HEK293 (cell line): ENCODE data around the gene PDGFB.

Source experiments
- CTCF ChIA-PET: fragments of 350-600 bp; formaldehyde crosslinking; extraction: SDS; loops from one replicate; lab custom pipeline; 2021; ENCODE audit warnings: antibody characterized with exemption; lab: Yijun Ruan, JAX
- POLR2A ChIA-PET: fragments of 300-600 bp; formaldehyde crosslinking; extraction: SDS; loops from one replicate; lab custom pipeline; 2020; ENCODE audit warnings: antibody characterized with exemption, inconsistent platforms; lab: Yijun Ruan, JAX
- H3K27ac ChIP-seq: fragments of 200-500 bp; sonication (Bioruptor generic); 2 replicates; pipeline ENCODE4 v1.5.1; 2014; ENCODE audit warnings: low read depth, low read length, control low read depth, inconsistent platforms; ENCODE audit errors: extremely low read depth
- H3K36me3 ChIP-seq, 2 experiments: fragments of 200-500 bp in 1 of 2; sonication (Bioruptor generic) in 1 of 2; 1 replicate in 1 of 2; 2 replicates in 1 of 2; pipeline ENCODE4 v1.5.1; 2014 to 2017; ENCODE audit warnings: inconsistent platforms in 2 of 2, low read length in 2 of 2; ENCODE audit not compliant: control insufficient read depth in 2 of 2, insufficient read depth in 1 of 2
- H3K4me1 ChIP-seq: fragments of 200-500 bp; sonication (Bioruptor generic); 2 replicates; pipeline ENCODE4 v1.5.1; 2014; ENCODE audit warnings: mild to moderate bottlenecking, low read length, inconsistent platforms; ENCODE audit not compliant: control insufficient read depth, insufficient read depth
- H3K4me3 ChIP-seq: 2 replicates; pipeline ENCODE4 v1.5.1; 2011; ENCODE audit warnings: low read depth, mild to moderate bottlenecking, control low read depth, low read length, moderate library complexity
- H3K9me3 ChIP-seq: fragments of 200-500 bp; sonication (Bioruptor generic); 2 replicates; pipeline ENCODE4 v1.5.1; 2014; ENCODE audit warnings: low read depth, low read length, inconsistent platforms; ENCODE audit not compliant: control insufficient read depth, insufficient read depth
- BCL11B ChIP-seq: fragments of 450-650 bp; formaldehyde crosslinking; IDR thresholded peaks from 2 replicates; pipeline ENCODE4 v1.5.1; 2016; ENCODE audit warnings: low read depth, missing biosample characterization, missing genetic modification characterization
- GLIS1 ChIP-seq: fragments of 450-650 bp; formaldehyde crosslinking; IDR thresholded peaks from 2 replicates; pipeline ENCODE4 v1.5.1; 2016; ENCODE audit warnings: missing biosample characterization, missing genetic modification characterization
- INSM2 ChIP-seq: fragments of 450-650 bp; formaldehyde crosslinking; IDR thresholded peaks from 2 replicates; pipeline ENCODE4 v1.5.1; 2016; ENCODE audit warnings: missing biosample characterization, missing genetic modification characterization
- SCRT1 ChIP-seq: fragments of 450-650 bp; formaldehyde crosslinking; IDR thresholded peaks from 2 replicates; pipeline ENCODE4 v1.5.1; 2016; ENCODE audit warnings: missing biosample characterization, missing genetic modification characterization, borderline replicate concordance
- ZIC2 ChIP-seq: fragments of 450-650 bp; formaldehyde crosslinking; IDR thresholded peaks from 2 replicates; pipeline ENCODE4 v1.5.1; 2016; ENCODE audit warnings: missing biosample characterization, missing genetic modification characterization
- ZNF350 ChIP-seq: fragments of 450-650 bp; formaldehyde crosslinking; IDR thresholded peaks from 2 replicates; pipeline ENCODE4 v1.5.0; 2017; ENCODE audit warnings: missing biosample characterization, mild to moderate bottlenecking, missing genetic modification characterization
- ZNF423 ChIP-seq: fragments of 450-650 bp; formaldehyde crosslinking; IDR thresholded peaks from 2 replicates; pipeline ENCODE4 v1.5.1; 2016; ENCODE audit warnings: missing biosample characterization, missing genetic modification characterization
- ZNF449 ChIP-seq: fragments of 450-650 bp; formaldehyde crosslinking; IDR thresholded peaks from 2 replicates; pipeline ENCODE4 v1.5.1; 2017; ENCODE audit warnings: missing biosample characterization, mild to moderate bottlenecking, missing genetic modification characterization, moderate library complexity
- ZNF48 ChIP-seq: fragments of 450-650 bp; formaldehyde crosslinking; IDR thresholded peaks from 2 replicates; pipeline ENCODE4 v1.5.1; 2016; ENCODE audit warnings: missing biosample characterization, missing genetic modification characterization
- ZNF513 ChIP-seq: fragments of 450-650 bp; IDR thresholded peaks from 2 replicates; pipeline ENCODE4 v1.5.1; 2018; ENCODE audit warnings: missing biosample characterization, missing genetic modification characterization
- ZNF544 ChIP-seq: fragments of 450-650 bp; formaldehyde crosslinking; IDR thresholded peaks from 2 replicates; pipeline ENCODE4 v1.5.0; 2017; ENCODE audit warnings: missing biosample characterization, missing genetic modification characterization
- ZNF670 ChIP-seq: fragments of 450-650 bp; formaldehyde crosslinking; IDR thresholded peaks from 2 replicates; pipeline ENCODE4 v1.5.1; 2016; ENCODE audit warnings: missing biosample characterization, missing genetic modification characterization, low read depth
- ZNF704 ChIP-seq: fragments of 450-650 bp; formaldehyde crosslinking; IDR thresholded peaks from 2 replicates; pipeline ENCODE4 v1.5.1; 2016; ENCODE audit warnings: missing biosample characterization, missing genetic modification characterization
- ZNF707 ChIP-seq: fragments of 450-650 bp; formaldehyde crosslinking; IDR thresholded peaks from 2 replicates; pipeline ENCODE4 v1.5.1; 2016; ENCODE audit warnings: missing biosample characterization, missing genetic modification characterization
- TF ChIP-seq, protein P1 (sequence below): IDR thresholded peaks from 2 replicates; pipeline ENCODE4 v1.6.1; 2011; ENCODE audit warnings: mild to moderate bottlenecking, low read depth, low read length, borderline replicate concordance
- TF ChIP-seq, protein P2 (sequence below): fragments of 450-650 bp; formaldehyde crosslinking; IDR thresholded peaks from 2 replicates; pipeline ENCODE4 v1.5.1; 2017; ENCODE audit warnings: missing biosample characterization, missing genetic modification characterization

The PDGFB gene

DNA sequence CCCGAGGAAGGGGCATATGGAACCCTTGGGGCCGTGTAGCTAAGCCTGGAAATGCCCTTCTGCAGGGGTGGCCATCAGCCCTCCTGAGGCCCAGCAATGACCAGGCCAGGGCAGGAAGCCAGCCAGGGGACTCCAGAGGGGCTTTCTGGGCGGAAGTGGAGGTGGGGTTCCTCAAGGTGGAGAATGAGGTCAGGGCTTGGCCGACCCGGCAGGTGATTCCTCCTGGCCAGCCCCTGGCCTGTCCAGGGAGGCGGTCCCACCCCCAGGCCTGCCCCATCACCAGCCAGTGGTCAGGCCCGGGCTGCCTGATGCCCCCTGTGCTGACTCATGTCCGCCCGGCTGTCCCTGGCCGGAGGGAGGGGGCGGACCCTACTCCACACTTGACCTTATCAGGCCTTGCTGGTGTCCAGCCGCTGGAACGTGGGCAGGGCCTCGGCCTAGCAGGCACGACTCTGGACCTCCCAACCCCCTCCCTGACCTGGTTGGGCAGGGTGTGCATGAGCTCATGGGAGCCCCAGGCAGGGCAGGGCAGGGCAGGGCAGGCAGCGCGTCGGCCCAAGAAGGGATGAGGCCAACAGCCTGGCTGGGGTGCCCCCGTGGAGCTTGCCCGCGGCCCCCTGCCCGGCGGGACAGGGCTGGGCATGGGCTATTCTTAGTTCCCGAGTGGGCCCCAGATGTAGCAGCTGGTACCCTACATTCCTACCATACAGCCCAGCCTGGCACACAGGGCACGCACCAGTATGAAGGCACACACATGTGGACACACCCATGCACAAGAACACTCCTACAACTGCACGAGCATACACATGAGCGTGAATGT, 38.8 kb upstream of the PDGFB start:
- ChIA-PET CTCF (interaction anchor here (0.7 to 1.1 kb wide), 3 partner anchors 38 to 515 kb away, joined by 3 to 4 read pairs (median 3); partner anchors contain the start of gene PDGFB), POLR2A (interaction anchor here (1.5 kb wide), 1 partner anchor 36 kb away, joined by 4 read pairs; the partner anchor contains the start of gene RPL3)
- Histone ChIP-seq H3K36me3 (no peaks in the 10 kb centered on the region), H3K9me3 (no peaks in the 10 kb centered on the region), H3K27ac (no peak overlapping the region), H3K4me1 (no peaks in the 10 kb centered on the region; the same call in 1 of the 2 replicates), H3K4me3 (no peak overlapping the region)
- TF ChIP-seq ZNF670 (tag by site-specific recombination), result no peak
- no peak for TF ChIP-seq SCRT1 (tag by site-specific recombination)
- no peak for TF ChIP-seq INSM2 (tag by site-specific recombination)
- no peak for TF ChIP-seq ZNF513 (tag by site-specific recombination)
- no peak for TF ChIP-seq ZNF423 (tag by site-specific recombination)
- no peak for TF ChIP-seq ZNF544
- TF ChIP-seq ZNF48 (tag by site-specific recombination), result no peak
- TF ChIP-seq, protein P1, sequence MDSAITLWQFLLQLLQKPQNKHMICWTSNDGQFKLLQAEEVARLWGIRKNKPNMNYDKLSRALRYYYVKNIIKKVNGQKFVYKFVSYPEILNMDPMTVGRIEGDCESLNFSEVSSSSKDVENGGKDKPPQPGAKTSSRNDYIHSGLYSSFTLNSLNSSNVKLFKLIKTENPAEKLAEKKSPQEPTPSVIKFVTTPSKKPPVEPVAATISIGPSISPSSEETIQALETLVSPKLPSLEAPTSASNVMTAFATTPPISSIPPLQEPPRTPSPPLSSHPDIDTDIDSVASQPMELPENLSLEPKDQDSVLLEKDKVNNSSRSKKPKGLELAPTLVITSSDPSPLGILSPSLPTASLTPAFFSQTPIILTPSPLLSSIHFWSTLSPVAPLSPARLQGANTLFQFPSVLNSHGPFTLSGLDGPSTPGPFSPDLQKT, result no peak
- TF ChIP-seq ZNF704, result no peak

- Histone ChIP-seq H3K36me3 (no peaks in the 10 kb centered on the region), H3K4me1 (no peaks in the 10 kb centered on the region; the same call in 1 of the 2 replicates), H3K9me3 (no peaks in the 10 kb centered on the region), H3K4me3 (no peak overlapping the region), H3K27ac (no peak overlapping the region)
- POLR2A ChIA-PET, result interaction anchor here (1.1 to 1.5 kb wide), 2 partner anchors 36 to 38 kb away, joined by 4 read pairs; partner anchors contain the start of genes PDGFB and RPL3
- TF ChIP-seq, protein P2, sequence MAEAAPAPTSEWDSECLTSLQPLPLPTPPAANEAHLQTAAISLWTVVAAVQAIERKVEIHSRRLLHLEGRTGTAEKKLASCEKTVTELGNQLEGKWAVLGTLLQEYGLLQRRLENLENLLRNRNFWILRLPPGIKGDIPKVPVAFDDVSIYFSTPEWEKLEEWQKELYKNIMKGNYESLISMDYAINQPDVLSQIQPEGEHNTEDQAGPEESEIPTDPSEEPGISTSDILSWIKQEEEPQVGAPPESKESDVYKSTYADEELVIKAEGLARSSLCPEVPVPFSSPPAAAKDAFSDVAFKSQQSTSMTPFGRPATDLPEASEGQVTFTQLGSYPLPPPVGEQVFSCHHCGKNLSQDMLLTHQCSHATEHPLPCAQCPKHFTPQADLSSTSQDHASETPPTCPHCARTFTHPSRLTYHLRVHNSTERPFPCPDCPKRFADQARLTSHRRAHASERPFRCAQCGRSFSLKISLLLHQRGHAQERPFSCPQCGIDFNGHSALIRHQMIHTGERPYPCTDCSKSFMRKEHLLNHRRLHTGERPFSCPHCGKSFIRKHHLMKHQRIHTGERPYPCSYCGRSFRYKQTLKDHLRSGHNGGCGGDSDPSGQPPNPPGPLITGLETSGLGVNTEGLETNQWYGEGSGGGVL (tag by site-specific recombination), result no peak
- TF ChIP-seq BCL11B (no peak), ZIC2 (tag by site-specific recombination) (peak; percentile 34), GLIS1 (peak; percentile 21; the same call in 1 of the 2 replicates), ZNF707 (tag by site-specific recombination) (no peak), ZNF350 (no peak), ZNF449 (tag by site-specific recombination) (no peak)
- CTCF ChIA-PET, result interaction anchor here (0.7 to 1.1 kb wide), 3 partner anchors 38 to 514 kb away, joined by 3 to 4 read pairs (median 3); partner anchors contain the start of gene PDGFB
These were observed 38.0 kb upstream of the PDGFB start for GRCh38 chr22:39282645-39283321.
